ENCODE measurements around the gene NTN1. TPM values are rescaled to one million over a fixed set of nuclear protein-coding genes. Genes with fewer than 3 reads are reported as not detected.
"Not testable (repeated sequence)": the region's sequence is repeated elsewhere in the genome, so short reads cannot be mapped to it uniquely, and the experiment has no call there.

Gene NTN1
- polyA plus RNA-seq, 1 donor: 4.4 TPM

GRCh38 chr17:9125722-9126121, 104.4 kb downstream of the NTN1 start:
- no peak for DNase-seq

GRCh38 chr17:9127340-9127739, 106.0 kb downstream of the NTN1 start:
- DNase-seq: no peak

- no peak for DNase-seq
Measured at GRCh38 chr17:9131371-9131770, 110.1 kb downstream of the NTN1 start.

GRCh38 chr17:9132291-9132690, 111.0 kb downstream of the NTN1 start:
- no peak for DNase-seq

GRCh38 chr17:9132944-9133610, 111.8 kb downstream of the NTN1 start:
- DNase-seq: no peak

- DNase-seq: no peak
Measured at GRCh38 chr17:9138161-9138717, 116.9 kb downstream of the NTN1 start.

GRCh38 chr17:9139695-9140094, 118.4 kb downstream of the NTN1 start:
- no peak for DNase-seq

GRCh38 chr17:9140550-9141424, 119.5 kb downstream of the NTN1 start:
- no peak for DNase-seq

GRCh38 chr17:9141425-9141753, 120.1 kb downstream of the NTN1 start:
- DNase-seq: no peak

- no peak for DNase-seq
Measured at GRCh38 chr17:9142772-9143494, 121.6 kb downstream of the NTN1 start.

GRCh38 chr17:9144502-9145249, 123.4 kb downstream of the NTN1 start:
- no peak for DNase-seq

- no peak for DNase-seq
Measured at GRCh38 chr17:9146064-9146463, 124.8 kb downstream of the NTN1 start.

- no peak for DNase-seq
Measured at GRCh38 chr17:9148905-9149525, 127.7 kb downstream of the NTN1 start.

GRCh38 chr17:9150446-9151090, 129.3 kb downstream of the NTN1 start:
- peak; percentile 27 for DNase-seq

- no peak for DNase-seq
Measured at GRCh38 chr17:9151091-9151490, 129.8 kb downstream of the NTN1 start.

- not testable (repeated sequence) for DNase-seq
Measured at GRCh38 chr17:9151740-9152139, 130.4 kb downstream of the NTN1 start.

GRCh38 chr17:9158544-9159452, 137.5 kb downstream of the NTN1 start:
- DNase-seq: no peak

GRCh38 chr17:9162275-9162985, 141.1 kb downstream of the NTN1 start:
- DNase-seq: no peak

GRCh38 chr17:9166788-9167187, 145.5 kb downstream of the NTN1 start:
- no peak for DNase-seq

GRCh38 chr17:9167379-9167778, 146.1 kb downstream of the NTN1 start:
- no peak for DNase-seq

Measured in hindlimb muscle (tissue), 1 donor.